Activated naive CD8-positive, alpha-beta T cell (primary cell): ENCODE measurements around the gene DGKD.
"Not testable (repeated sequence)": the region's sequence is repeated elsewhere in the genome, so short reads cannot be mapped to it uniquely, and the experiment has no call there.

Experiments
- H3K27ac Mint-ChIP-seq: one replicate; pipeline ENCODE4 v1.8.0; 2021; ENCODE audit warnings: mixed read lengths
- H3K27me3 Mint-ChIP-seq: one replicate; pipeline ENCODE4 v1.8.0; 2021; ENCODE audit warnings: mixed read lengths
- H3K36me3 Mint-ChIP-seq: one replicate; pipeline ENCODE4 v1.8.0; 2021; ENCODE audit warnings: mixed read lengths
- H3K4me1 Mint-ChIP-seq: one replicate; pipeline ENCODE4 v1.8.0; 2021; ENCODE audit warnings: low read depth, mixed read lengths
- H3K4me3 Mint-ChIP-seq: one replicate; pipeline ENCODE4 v1.8.0; 2021; ENCODE audit warnings: mild to moderate bottlenecking, mixed read lengths
- H3K9me3 Mint-ChIP-seq: one replicate; pipeline ENCODE4 v1.8.0; 2021; ENCODE audit warnings: low read depth, mixed read lengths

The DGKD gene

GRCh38 chr2:233381638-233381995 is 27.3 kb downstream of the DGKD start:
- H3K9me3 Mint-ChIP-seq, result no peaks in the 10 kb centered on the region
- H3K27me3 Mint-ChIP-seq, result no peaks in the 10 kb centered on the region
- H3K4me3 Mint-ChIP-seq, result peak overlapping the region; percentile 17
- peak overlapping the region; percentile 80 for H3K27ac Mint-ChIP-seq
- peaks cover 79% of the 10 kb centered on the region for H3K4me1 Mint-ChIP-seq
- peaks cover 9% of the 10 kb centered on the region for H3K36me3 Mint-ChIP-seq

GRCh38 chr2:233384015-233384414 is 29.7 kb downstream of the DGKD start:
- peak overlapping the region; percentile 99 for H3K27ac Mint-ChIP-seq
- H3K27me3 Mint-ChIP-seq, result no peaks in the 10 kb centered on the region
- peak overlapping the region; percentile 85 for H3K4me3 Mint-ChIP-seq
- no peaks in the 10 kb centered on the region for H3K9me3 Mint-ChIP-seq
- peaks cover 92% of the 10 kb centered on the region for H3K4me1 Mint-ChIP-seq
- H3K36me3 Mint-ChIP-seq, result peaks cover 5% of the 10 kb centered on the region

GRCh38 chr2:233384811-233385488 is 30.7 kb downstream of the DGKD start:
- H3K4me1 Mint-ChIP-seq, result peaks cover 93% of the 10 kb centered on the region
- H3K27me3 Mint-ChIP-seq, result no peaks in the 10 kb centered on the region
- peak overlapping the region; percentile 99 for H3K27ac Mint-ChIP-seq
- H3K9me3 Mint-ChIP-seq, result no peaks in the 10 kb centered on the region
- H3K36me3 Mint-ChIP-seq, result peaks cover 5% of the 10 kb centered on the region
- peak overlapping the region; percentile 85 for H3K4me3 Mint-ChIP-seq

GRCh38 chr2:233385489-233386044 is 31.3 kb downstream of the DGKD start:
- Mint-ChIP-seq H3K27me3 (no peaks in the 10 kb centered on the region), H3K4me1 (peaks cover 92% of the 10 kb centered on the region), H3K9me3 (no peaks in the 10 kb centered on the region), H3K36me3 (peaks cover 5% of the 10 kb centered on the region), H3K4me3 (peak overlapping the region; percentile 85), H3K27ac (peak overlapping the region; percentile 99)

- Mint-ChIP-seq H3K27me3 (no peaks in the 10 kb centered on the region), H3K4me3 (peak overlapping the region; percentile 85), H3K4me1 (peaks cover 85% of the 10 kb centered on the region), H3K9me3 (no peaks in the 10 kb centered on the region), H3K27ac (peak overlapping the region; percentile 99), H3K36me3 (peaks cover 5% of the 10 kb centered on the region)
These were observed 32.2 kb downstream of the DGKD start for GRCh38 chr2:233386382-233387041.

- Mint-ChIP-seq H3K4me3 (peak overlapping the region; percentile 85), H3K36me3 (peaks cover 7% of the 10 kb centered on the region), H3K9me3 (no peaks in the 10 kb centered on the region), H3K27ac (peak overlapping the region; percentile 86), H3K4me1 (peaks cover 83% of the 10 kb centered on the region), H3K27me3 (no peaks in the 10 kb centered on the region)
These were observed 32.9 kb downstream of the DGKD start for GRCh38 chr2:233387225-233387624.

GRCh38 chr2:233387667-233388528 is 33.6 kb downstream of the DGKD start:
- Mint-ChIP-seq H3K4me1 (peaks cover 76% of the 10 kb centered on the region), H3K4me3 (no peak overlapping the region), H3K27me3 (no peaks in the 10 kb centered on the region), H3K27ac (peak overlapping the region; percentile 86), H3K36me3 (peaks cover 2% of the 10 kb centered on the region), H3K9me3 (no peaks in the 10 kb centered on the region)

GRCh38 chr2:233389601-233390125 is 35.4 kb downstream of the DGKD start:
- Mint-ChIP-seq H3K4me1 (peaks cover 59% of the 10 kb centered on the region), H3K27ac (peak overlapping the region; percentile 61), H3K27me3 (no peaks in the 10 kb centered on the region), H3K4me3 (no peak overlapping the region), H3K9me3 (no peaks in the 10 kb centered on the region), H3K36me3 (peaks cover 2% of the 10 kb centered on the region)

GRCh38 chr2:233395687-233396086 is 41.4 kb downstream of the DGKD start:
- peaks cover 5% of the 10 kb centered on the region for H3K36me3 Mint-ChIP-seq
- peaks cover 51% of the 10 kb centered on the region for H3K4me1 Mint-ChIP-seq
- H3K27ac Mint-ChIP-seq, result no peak overlapping the region
- no peaks in the 10 kb centered on the region for H3K9me3 Mint-ChIP-seq
- H3K27me3 Mint-ChIP-seq, result no peaks in the 10 kb centered on the region
- no peak overlapping the region for H3K4me3 Mint-ChIP-seq

- peak overlapping the region; percentile 78 for H3K27ac Mint-ChIP-seq
These were observed 42.7 kb downstream of the DGKD start for GRCh38 chr2:233396726-233397665.

GRCh38 chr2:233399306-233400225 is 45.3 kb downstream of the DGKD start:
- Mint-ChIP-seq H3K4me3 (peak overlapping the region; percentile 77), H3K9me3 (no peaks in the 10 kb centered on the region), H3K27me3 (no peaks in the 10 kb centered on the region), H3K27ac (peak overlapping the region; percentile 89), H3K4me1 (peaks cover 77% of the 10 kb centered on the region), H3K36me3 (peaks cover 4% of the 10 kb centered on the region)

More at GRCh38 chr2:233396726-233397665, 42.7 kb downstream of the DGKD start:
- H3K4me1 Mint-ChIP-seq, result peaks cover 58% of the 10 kb centered on the region
- not testable (repeated sequence) for H3K27me3 Mint-ChIP-seq, H3K36me3 Mint-ChIP-seq, H3K9me3 Mint-ChIP-seq, H3K4me3 Mint-ChIP-seq

- Mint-ChIP-seq H3K4me1 (peaks cover 74% of the 10 kb centered on the region), H3K36me3 (peaks cover 4% of the 10 kb centered on the region), H3K27me3 (no peaks in the 10 kb centered on the region), H3K27ac (peak overlapping the region; percentile 89), H3K4me3 (peak overlapping the region; percentile 73), H3K9me3 (no peaks in the 10 kb centered on the region)
These were observed 46.0 kb downstream of the DGKD start for GRCh38 chr2:233400341-233400740.

- peaks cover 4% of the 10 kb centered on the region for H3K36me3 Mint-ChIP-seq
- peaks cover 75% of the 10 kb centered on the region for H3K4me1 Mint-ChIP-seq
- H3K27ac Mint-ChIP-seq, result peak overlapping the region; percentile 83
- peak overlapping the region; percentile 73 for H3K4me3 Mint-ChIP-seq
- H3K27me3 Mint-ChIP-seq, result no peaks in the 10 kb centered on the region
- H3K9me3 Mint-ChIP-seq, result no peaks in the 10 kb centered on the region
These were observed 46.7 kb downstream of the DGKD start for GRCh38 chr2:233400961-233401360.
